SJSA1 (cell line): ENCODE results near the gene KRT1. TPM values are rescaled to one million over a fixed set of nuclear protein-coding genes. Genes with fewer than 3 reads are reported as not detected.

Experiments used
- DNase-seq, 2 experiments: peaks; one replicate each; pipeline ENCODE4 v3.0.0-alpha.2; 2015 to 2020; ENCODE audit warnings: low spot score in 2 of 2, low read depth in 1 of 2
- H3K27ac ChIP-seq: fragments of 250-450 bp; sonication (Bioruptor Pico); 2 replicates; pipeline ENCODE4 v1.5.1; 2020; ENCODE audit warnings: mild to moderate bottlenecking, moderate library complexity
- H3K27me3 ChIP-seq: fragments of 250-450 bp; sonication (Bioruptor Pico); replicated peaks from 2 replicates; pipeline ENCODE4 v1.5.1; 2020; ENCODE audit warnings: mild to moderate bottlenecking, moderate library complexity
- H3K36me3 ChIP-seq: fragments of 250-450 bp; sonication (Bioruptor Pico); 2 replicates; pipeline ENCODE4 v1.5.1; 2020; ENCODE audit warnings: mild to moderate bottlenecking
- H3K4me1 ChIP-seq: fragments of 250-450 bp; sonication (Bioruptor Pico); replicated peaks from 2 replicates; pipeline ENCODE4 v1.6.1; 2021; ENCODE audit warnings: mild to moderate bottlenecking
- H3K4me3 ChIP-seq: fragments of 250-450 bp; sonication (Bioruptor Pico); 2 replicates; pipeline ENCODE4 v1.5.1; 2020; ENCODE audit warnings: mild to moderate bottlenecking
- H3K9me3 ChIP-seq: fragments of 250-450 bp; sonication (Bioruptor Pico); replicated peaks from 2 replicates; pipeline ENCODE4 v1.5.1; 2020; ENCODE audit warnings: mild to moderate bottlenecking
- total RNA-seq: library from RNA; depleted of rRNA; stranded (reverse); fragments of >200 nt; shearing (Covaris generic); gene quantifications from 2 replicates; pipeline ENCODE4 v1.2.3, GENCODE V29; 2014

Gene KRT1
- total RNA-seq, 1 experiment from 2014 or later, result 1.00 TPM

- peaks cover 34% of the 10 kb centered on the region for H3K9me3 ChIP-seq
- peaks cover 12% of the 10 kb centered on the region for H3K4me1 ChIP-seq
- no peaks in the 10 kb centered on the region for H3K36me3 ChIP-seq
- peaks cover 100% of the 10 kb centered on the region for H3K27me3 ChIP-seq
- peak in 1 of 2 experiments; percentile 87 for DNase-seq
- no peak overlapping the region for H3K27ac ChIP-seq
- no peak overlapping the region for H3K4me3 ChIP-seq
Observed at GRCh38 chr12:52710730-52711129, 30.5 kb upstream of the KRT1 start.

DNA sequence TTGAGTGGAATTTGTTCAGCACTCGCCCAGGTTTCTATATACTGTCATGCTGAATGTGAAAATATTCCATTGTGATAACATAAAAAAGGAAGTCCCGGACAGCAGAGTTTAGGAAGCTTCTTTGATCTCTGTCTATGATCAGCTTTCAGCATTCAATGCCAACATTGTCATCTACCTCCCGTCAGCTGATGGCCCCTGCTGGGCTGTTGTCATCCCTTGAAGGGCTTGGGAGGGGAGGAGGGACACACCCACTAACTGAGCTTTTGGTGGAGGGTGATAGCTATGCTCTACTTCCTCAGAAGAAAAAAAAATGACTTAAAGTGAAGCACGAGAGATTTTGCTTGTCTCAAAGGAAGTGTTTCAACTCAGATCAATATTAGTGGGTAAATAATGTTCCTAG lies 27.8 kb upstream of the KRT1 start:
- no peak for DNase-seq
- peaks cover 100% of the 10 kb centered on the region for H3K27me3 ChIP-seq
- no peaks in the 10 kb centered on the region for H3K4me1 ChIP-seq
- no peak overlapping the region for H3K27ac ChIP-seq
- H3K9me3 ChIP-seq, result peaks cover 13% of the 10 kb centered on the region
- H3K36me3 ChIP-seq, result no peaks in the 10 kb centered on the region
- no peak overlapping the region for H3K4me3 ChIP-seq

- no peaks in the 10 kb centered on the region for H3K36me3 ChIP-seq
- H3K27ac ChIP-seq, result no peak overlapping the region
- peaks cover 10% of the 10 kb centered on the region; the same call in 1 of the 2 replicates for H3K9me3 ChIP-seq
- DNase-seq, result peak in 1 of 2 experiments; percentile 82
- no peak overlapping the region for H3K4me3 ChIP-seq
- peaks cover 99% of the 10 kb centered on the region for H3K27me3 ChIP-seq
- H3K4me1 ChIP-seq, result no peaks in the 10 kb centered on the region
Observed at GRCh38 chr12:52704464-52704863, 24.3 kb upstream of the KRT1 start.

DNA sequence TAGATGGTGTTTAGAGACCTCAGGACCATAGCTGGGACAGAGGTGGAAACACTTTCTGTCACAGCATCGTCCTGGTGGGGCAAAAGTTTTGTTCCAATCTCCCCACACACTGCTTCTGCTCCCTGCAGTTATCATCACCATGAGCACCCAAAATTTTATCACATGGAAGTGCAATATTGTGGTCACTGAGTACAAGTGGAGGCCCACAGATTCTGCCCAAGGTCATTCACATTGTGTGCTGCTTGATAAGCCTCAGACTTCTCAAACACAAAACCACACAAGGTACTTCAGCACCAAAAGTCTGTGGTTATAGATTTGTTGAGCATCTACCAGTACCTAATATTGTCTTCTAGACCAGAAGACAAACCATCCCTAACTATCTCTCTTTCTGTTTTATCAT lies 23.7 kb upstream of the KRT1 start:
- DNase-seq, result no peak
- peaks cover 10% of the 10 kb centered on the region; the same call in 1 of the 2 replicates for H3K9me3 ChIP-seq
- H3K4me3 ChIP-seq, result no peak overlapping the region
- no peaks in the 10 kb centered on the region for H3K36me3 ChIP-seq
- H3K27ac ChIP-seq, result no peak overlapping the region
- H3K27me3 ChIP-seq, result peaks cover 99% of the 10 kb centered on the region
- H3K4me1 ChIP-seq, result no peaks in the 10 kb centered on the region

DNA sequence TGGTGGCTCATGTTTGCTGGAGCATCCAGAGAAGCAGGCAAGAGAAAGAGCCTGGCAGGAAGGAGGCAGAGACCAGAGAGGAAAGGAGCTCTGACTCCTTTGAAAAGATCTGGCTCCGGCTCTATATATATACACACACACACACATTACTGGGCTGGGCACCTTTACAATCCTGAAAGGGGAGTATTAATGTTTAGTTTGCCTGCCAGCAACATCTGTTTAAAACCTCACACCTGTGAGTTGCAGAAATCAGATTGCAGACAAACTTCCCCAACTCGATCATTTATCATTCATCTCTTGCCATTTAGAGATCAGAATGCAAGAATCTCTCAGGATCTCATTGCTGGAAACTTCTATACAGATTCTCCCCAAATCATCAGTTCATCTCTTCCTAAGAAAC lies 23.2 kb upstream of the KRT1 start, which contains the start of gene KRT77:
KRT77 (minus strand) TSS at position 101 of the 400 bp plus-strand sequence; CDS start at position 11, 90 bp downstream.
- Histone ChIP-seq H3K9me3 (peaks cover 10% of the 10 kb centered on the region; the same call in 1 of the 2 replicates), H3K4me1 (no peaks in the 10 kb centered on the region), H3K27ac (no peak within 1 kb of the TSS), H3K4me3 (no peak within 1 kb of the TSS), H3K36me3 (no peaks in the 10 kb centered on the region), H3K27me3 (peaks cover 99% of the 10 kb centered on the region)
- peak in 1 of 2 experiments; percentile 81 for DNase-seq

- no peaks in the 10 kb centered on the region for H3K4me1 ChIP-seq
- H3K4me3 ChIP-seq, result no peak overlapping the region
- peaks cover 99% of the 10 kb centered on the region for H3K27me3 ChIP-seq
- peak in 1 of 2 experiments; percentile 81 for DNase-seq
- no peaks in the 10 kb centered on the region for H3K36me3 ChIP-seq
- no peak overlapping the region for H3K27ac ChIP-seq
- H3K9me3 ChIP-seq, result peaks cover 12% of the 10 kb centered on the region; the same call in 1 of the 2 replicates
Observed at GRCh38 chr12:52702338-52702737, 22.1 kb upstream of the KRT1 start.

GRCh38 chr12:52701281-52701680 lies 21.1 kb upstream of the KRT1 start:
- DNase-seq, result peak in 1 of 2 experiments; percentile 80
- H3K9me3 ChIP-seq, result peaks cover 12% of the 10 kb centered on the region; the same call in 1 of the 2 replicates

GRCh38 chr12:52699960-52700359 lies 19.8 kb upstream of the KRT1 start:
- H3K4me1 ChIP-seq, result no peaks in the 10 kb centered on the region
- peaks cover 99% of the 10 kb centered on the region for H3K27me3 ChIP-seq
- peaks cover 13% of the 10 kb centered on the region; the same call in 1 of the 2 replicates for H3K9me3 ChIP-seq
- no peaks in the 10 kb centered on the region for H3K36me3 ChIP-seq
- H3K27ac ChIP-seq, result no peak overlapping the region
- DNase-seq, result peak; percentile 80 to 87
- H3K4me3 ChIP-seq, result no peak overlapping the region

More at GRCh38 chr12:52701281-52701680, 21.1 kb upstream of the KRT1 start:
- no peak overlapping the region for H3K27ac ChIP-seq
- H3K4me3 ChIP-seq, result no peak overlapping the region
- H3K36me3 ChIP-seq, result no peaks in the 10 kb centered on the region
- peaks cover 99% of the 10 kb centered on the region for H3K27me3 ChIP-seq
- no peaks in the 10 kb centered on the region for H3K4me1 ChIP-seq

- Histone ChIP-seq H3K27ac (no peak overlapping the region), H3K27me3 (peaks cover 99% of the 10 kb centered on the region), H3K36me3 (no peaks in the 10 kb centered on the region)
Observed at GRCh38 chr12:52699373-52699772, 19.2 kb upstream of the KRT1 start.

GRCh38 chr12:52698651-52699340 lies 18.6 kb upstream of the KRT1 start:
- H3K9me3 ChIP-seq, result peaks cover 12% of the 10 kb centered on the region; the same call in 1 of the 2 replicates
- peaks cover 98% of the 10 kb centered on the region for H3K27me3 ChIP-seq
- no peaks in the 10 kb centered on the region for H3K4me1 ChIP-seq
- no peak overlapping the region for H3K4me3 ChIP-seq
- peak in 1 of 2 experiments; percentile 78 for DNase-seq
- H3K27ac ChIP-seq, result no peak overlapping the region
- no peaks in the 10 kb centered on the region for H3K36me3 ChIP-seq

More at GRCh38 chr12:52699373-52699772, 19.2 kb upstream of the KRT1 start:
- no peaks in the 10 kb centered on the region for H3K4me1 ChIP-seq
- H3K9me3 ChIP-seq, result peaks cover 14% of the 10 kb centered on the region; the same call in 1 of the 2 replicates
- peak in 1 of 2 experiments; percentile 80 for DNase-seq
- H3K4me3 ChIP-seq, result no peak overlapping the region

DNA sequence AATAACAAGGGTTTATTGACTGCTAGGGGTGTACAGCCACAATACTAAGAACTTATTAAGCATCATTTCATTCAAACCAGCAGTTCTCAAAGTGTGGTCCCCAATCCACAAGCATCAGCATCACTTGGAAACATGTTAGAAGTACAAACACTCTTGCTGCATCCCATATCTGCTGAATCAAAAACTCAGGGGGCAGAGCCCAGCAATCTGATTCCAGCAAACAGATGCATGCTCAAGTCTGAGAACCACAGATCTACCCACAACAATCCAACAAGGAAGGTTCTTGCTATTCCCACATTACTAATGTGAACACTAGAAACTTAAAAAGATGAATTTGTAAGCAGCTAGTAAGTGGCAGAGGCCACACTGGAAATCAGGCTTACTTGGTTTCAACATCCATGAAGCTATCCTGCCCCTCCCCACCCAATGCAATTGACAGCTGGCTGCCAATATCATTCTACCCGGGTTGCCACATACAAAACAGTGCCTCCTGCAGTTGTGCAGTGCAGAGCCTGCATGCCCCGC lies 16.9 kb upstream of the KRT1 start:
- DNase-seq, result peak; percentile 77 to 86
- peaks cover 98% of the 10 kb centered on the region for H3K27me3 ChIP-seq

GRCh38 chr12:52696588-52696987 lies 16.4 kb upstream of the KRT1 start:
- H3K27ac ChIP-seq, result no peak overlapping the region
- peak; percentile 77 to 84 for DNase-seq
- H3K27me3 ChIP-seq, result peaks cover 98% of the 10 kb centered on the region

More for the DNA sequence above, 16.9 kb upstream of the KRT1 start:
- no peaks in the 10 kb centered on the region for H3K36me3 ChIP-seq
- no peak overlapping the region for H3K4me3 ChIP-seq
- H3K27ac ChIP-seq, result no peak overlapping the region
- no peaks in the 10 kb centered on the region for H3K4me1 ChIP-seq
- H3K9me3 ChIP-seq, result peaks cover 6% of the 10 kb centered on the region; the same call in 1 of the 2 replicates

GRCh38 chr12:52695039-52695438 lies 14.8 kb upstream of the KRT1 start:
- Histone ChIP-seq H3K36me3 (no peaks in the 10 kb centered on the region), H3K9me3 (peaks cover 10% of the 10 kb centered on the region), H3K27ac (no peak overlapping the region), H3K4me1 (peaks cover 8% of the 10 kb centered on the region), H3K27me3 (peaks cover 98% of the 10 kb centered on the region), H3K4me3 (no peak overlapping the region)
- peak in 1 of 2 experiments; percentile 84 for DNase-seq

More at GRCh38 chr12:52696588-52696987, 16.4 kb upstream of the KRT1 start:
- no peaks in the 10 kb centered on the region for H3K4me1 ChIP-seq
- no peak overlapping the region for H3K4me3 ChIP-seq
- H3K9me3 ChIP-seq, result 0 out of 2 replicates have a peak, but pooled peaks cover 4% of the 10 kb centered on the region
- no peaks in the 10 kb centered on the region for H3K36me3 ChIP-seq

DNA sequence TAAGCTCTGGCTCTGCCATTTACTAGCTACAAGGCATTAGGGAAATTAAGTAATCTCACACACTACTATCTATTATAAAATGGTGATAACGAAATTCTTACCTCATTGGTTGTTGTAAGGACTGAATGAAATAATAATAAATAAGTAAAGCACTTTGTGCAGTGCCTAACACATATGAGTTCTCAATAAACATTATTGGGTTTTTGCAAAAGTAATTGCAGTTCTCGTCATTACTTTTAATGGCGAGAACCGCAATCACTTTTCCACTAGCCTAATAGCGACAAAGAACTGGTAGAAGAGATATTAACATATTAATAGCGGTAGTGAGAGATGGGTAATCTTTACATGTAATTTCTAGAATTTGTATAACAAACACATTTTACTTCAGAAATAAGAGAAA lies 13.9 kb upstream of the KRT1 start:
- H3K27me3 ChIP-seq, result peaks cover 96% of the 10 kb centered on the region
- peaks cover 8% of the 10 kb centered on the region for H3K4me1 ChIP-seq
- peaks cover 10% of the 10 kb centered on the region for H3K9me3 ChIP-seq
- H3K27ac ChIP-seq, result no peak overlapping the region
- H3K4me3 ChIP-seq, result no peak overlapping the region
- no peaks in the 10 kb centered on the region for H3K36me3 ChIP-seq
- no peak for DNase-seq
